Left forelimb (tissue), 1 donor: Measurements from ENCODE around the gene TLR10.
"Not testable (repeated sequence)": the region's sequence is repeated elsewhere in the genome, so short reads cannot be mapped to it uniquely, and the experiment has no call there.

Experiments
- DNase-seq: peaks from one replicate; pipeline ENCODE4 v3.0.0-alpha.2; 2018; ENCODE audit warnings: low spot score

The TLR10 gene

DNA sequence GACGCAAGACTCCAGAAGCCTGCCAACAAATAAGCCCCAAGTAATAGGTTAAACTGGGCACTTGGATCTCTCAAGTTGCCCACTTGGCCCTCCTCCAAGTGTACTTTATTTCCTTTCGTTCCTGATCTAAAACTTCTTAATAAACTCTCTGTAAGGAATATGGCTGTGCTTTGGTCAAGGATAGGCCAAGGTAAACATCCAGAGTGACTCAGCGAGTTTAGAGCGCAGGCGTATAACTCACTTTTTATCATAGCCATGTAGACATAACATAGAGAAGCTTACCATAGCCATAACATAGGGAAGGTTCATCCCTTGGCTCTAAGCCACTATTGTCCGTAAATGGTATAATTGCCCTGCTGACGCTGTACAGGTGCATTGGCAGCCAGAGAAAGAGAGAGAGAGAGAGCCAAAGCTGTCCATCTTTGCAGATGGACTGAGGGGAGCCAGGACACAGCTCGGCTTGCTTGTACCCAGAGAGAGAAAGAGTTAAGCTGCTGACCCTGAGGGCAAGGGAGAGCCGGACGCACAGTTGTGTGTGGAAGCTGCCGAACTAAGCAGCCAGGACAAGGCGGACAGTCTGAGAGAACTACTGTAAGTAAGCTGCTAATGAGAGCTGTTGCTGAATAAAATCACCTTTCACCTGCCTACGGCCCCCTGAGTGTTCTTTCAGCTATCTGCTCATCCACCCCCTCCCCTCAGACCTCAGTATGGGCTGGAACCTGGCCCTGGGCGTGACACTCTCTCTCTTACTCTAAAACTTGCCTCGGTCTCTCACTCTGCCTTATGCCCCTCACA lies 20.0 kb upstream of the TLR10 start:
- DNase-seq = no peak

DNA sequence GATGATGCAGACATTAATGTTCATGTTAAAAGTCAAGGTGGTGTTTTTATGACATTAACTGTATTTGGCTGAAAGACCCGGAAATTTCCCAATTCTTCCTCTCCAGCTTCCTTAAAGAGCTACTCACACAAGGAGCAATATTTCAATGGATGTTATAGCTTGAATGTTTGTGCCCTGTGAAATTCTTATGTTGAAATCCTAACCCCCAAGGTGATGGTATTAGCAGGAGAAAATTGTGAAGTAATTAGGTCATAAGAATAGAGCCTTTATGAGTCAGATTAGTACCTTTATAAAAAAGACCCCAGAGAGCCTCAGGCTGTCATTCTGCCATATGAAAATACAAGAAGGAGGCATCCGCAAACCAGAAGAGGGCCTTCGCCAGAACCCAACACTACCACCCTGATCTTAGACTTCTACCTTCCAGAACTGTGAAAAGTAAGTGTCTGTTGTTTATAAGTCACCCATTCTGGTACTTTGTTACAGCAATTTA lies 18.2 kb upstream of the TLR10 start:
- no peak for DNase-seq

DNA sequence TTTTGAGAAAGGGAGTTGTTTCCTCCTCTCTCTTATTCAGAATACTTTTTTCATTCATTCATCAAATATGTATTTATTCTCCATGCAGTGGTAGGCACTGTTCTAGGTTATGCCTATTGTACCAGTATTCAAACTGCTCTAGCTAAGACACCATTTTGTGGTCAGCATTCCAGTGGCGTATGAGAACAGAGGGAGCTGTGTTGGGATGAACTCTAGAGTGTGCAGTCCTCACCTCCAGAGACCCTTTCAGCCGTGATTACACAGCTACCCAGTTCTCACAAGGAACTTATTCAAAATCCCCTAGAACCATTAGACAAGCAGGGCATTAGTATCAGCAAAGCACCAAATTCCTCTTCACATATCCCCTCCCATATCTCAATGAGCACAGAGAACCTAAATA lies 17.6 kb upstream of the TLR10 start:
- DNase-seq = no peak

DNA sequence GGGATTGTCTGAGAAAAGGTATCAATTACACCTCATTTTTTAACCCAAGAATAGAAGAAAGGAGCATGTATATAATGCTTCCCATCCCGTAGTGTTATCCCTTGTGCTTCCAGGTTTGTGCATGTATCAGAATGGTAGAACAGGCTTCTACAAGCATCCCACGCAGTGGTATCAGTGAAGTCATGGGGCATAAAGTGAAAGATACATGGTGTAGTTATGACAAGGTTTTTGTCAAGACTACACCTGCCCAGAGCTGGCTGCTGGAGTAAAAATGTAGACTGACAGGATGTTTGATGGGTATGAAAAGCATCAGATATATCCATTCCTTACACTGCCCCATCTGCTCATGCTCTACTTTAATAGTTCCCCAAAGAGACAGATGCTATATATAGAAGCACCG lies 12.3 kb upstream of the TLR10 start:
- no peak for DNase-seq

DNA sequence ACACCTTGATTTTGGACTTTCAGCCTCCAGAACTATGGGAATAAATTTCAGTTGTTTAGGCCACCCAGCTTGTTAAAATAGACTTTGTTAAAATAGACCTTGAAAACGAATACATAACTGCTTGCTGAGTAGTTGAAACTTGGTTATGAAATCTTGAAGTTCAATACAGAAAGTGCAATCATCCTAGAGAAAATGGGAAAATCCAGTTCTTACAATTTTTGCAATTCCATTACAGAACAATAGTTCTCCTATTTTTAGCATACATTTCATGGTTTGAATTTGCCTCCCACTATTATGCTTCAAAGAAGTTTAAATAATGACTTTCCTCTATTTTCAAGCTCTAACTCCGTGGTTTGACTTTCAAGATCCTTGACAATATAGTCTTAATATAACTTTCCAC lies 11.3 kb upstream of the TLR10 start:
- no peak for DNase-seq

DNA sequence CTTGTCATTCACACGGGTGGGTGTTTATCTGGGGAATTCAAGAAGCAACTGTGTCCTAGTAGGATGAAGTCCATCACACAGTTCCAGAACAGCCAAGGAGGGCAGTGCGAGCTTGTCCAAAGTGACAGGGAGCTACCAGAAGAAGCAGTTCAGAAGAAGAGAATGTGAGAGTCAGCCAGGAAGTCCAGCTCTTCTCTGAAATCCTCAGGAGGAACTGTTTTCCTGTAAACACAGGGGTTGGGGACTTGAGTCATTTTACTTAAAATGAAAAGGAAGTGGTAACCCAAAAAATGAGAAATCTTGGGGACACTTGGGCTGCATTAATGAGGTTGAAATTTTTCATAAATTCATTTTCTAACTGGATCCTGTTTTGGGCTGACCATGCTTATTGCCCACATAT lies 8.2 kb upstream of the TLR10 start:
- DNase-seq = no peak

DNA sequence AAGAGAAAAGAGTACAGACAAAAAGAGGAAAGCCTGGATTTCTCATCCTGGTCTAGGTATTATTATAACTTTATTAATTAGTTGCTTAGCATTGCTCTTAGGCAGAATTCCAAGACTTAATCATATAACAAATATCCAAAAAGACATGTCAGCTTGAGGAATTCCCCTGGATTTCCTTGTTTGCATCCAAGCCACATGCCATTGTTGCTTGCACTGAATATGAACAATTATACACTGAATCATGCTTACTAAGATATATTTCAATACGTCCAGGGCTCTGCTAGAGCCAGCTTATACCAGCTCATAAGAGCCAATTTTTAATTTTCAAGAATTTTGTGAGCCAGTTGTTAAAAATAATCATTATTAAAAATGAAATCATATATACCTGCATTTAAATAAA lies 5.5 kb upstream of the TLR10 start:
- no peak for DNase-seq

DNA sequence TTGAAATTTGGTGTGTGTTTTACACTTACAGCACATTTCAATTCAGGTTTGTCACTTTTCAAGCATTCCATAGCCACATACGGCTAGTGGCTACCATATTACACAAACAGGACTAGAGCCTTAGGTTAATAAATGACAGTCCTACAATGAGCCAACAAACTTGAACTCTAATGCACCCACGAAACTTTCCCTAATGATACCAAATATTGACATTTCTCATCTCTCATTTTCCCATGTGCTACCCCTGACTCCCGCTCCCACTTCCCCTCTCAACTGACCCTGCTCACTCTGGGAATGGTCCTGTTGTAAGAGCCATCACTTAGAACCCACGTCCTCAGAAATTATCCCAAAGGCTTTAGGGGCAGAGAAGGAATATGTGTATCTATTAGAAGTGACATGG lies 4.9 kb upstream of the TLR10 start:
- no peak for DNase-seq

DNA sequence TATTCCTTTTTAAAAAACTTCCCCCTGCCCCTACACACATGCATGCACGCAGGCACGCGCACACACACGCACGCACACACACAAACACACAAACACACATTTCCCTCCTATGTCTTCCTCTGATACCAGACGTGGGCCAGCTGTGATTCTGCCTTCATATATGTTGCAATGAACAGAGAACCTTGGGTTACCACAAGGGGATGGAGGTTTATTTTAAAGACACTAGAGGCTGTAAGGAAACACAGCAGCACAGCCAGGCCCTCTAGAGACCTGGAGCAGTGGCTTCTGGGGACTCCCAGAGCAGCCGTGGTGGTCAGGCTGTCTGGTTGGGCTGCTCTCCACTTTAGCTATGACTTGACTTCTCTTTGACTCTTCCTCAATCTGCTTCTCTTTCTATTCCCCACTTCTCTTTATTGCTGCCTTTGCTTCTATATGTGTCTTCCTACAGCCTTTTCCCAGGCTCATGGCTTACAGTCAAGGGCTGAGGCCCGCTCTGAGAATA lies 3.2 kb upstream of the TLR10 start:
- no peak for DNase-seq

DNA sequence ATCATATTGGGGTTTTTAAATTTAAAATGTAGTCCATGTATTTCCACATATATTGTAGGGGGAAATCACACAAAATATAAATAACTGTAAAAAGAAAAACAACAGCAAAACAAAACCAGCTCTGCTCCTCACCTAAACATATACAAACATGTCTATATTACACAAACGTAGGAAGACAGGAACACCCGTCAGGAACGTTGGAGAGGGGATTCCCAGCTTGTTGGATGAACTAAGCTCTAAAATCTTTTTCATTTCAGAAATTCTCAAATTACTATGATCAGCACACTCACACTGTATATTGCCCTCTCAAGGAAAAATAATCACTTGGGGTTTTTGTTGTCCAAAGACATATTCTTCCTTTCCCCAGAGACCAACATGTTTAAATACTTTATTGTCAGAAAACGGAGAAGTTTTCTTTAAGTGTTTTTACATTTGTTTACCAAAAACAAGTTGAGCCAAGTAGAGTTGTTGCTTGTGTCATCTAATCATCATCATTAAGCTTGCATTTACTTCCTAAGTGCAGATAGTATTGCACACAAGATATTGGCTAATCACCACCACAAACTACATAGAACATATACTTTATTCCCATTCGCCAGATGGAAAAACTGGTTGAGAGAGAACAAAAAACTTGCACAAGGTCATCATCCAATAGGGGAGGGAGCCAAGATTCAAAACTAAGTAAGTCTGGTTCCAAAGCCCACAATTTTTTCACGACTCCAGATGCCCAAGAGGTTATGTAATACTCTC lies 2.4 kb upstream of the TLR10 start:
- DNase-seq = no peak

DNA sequence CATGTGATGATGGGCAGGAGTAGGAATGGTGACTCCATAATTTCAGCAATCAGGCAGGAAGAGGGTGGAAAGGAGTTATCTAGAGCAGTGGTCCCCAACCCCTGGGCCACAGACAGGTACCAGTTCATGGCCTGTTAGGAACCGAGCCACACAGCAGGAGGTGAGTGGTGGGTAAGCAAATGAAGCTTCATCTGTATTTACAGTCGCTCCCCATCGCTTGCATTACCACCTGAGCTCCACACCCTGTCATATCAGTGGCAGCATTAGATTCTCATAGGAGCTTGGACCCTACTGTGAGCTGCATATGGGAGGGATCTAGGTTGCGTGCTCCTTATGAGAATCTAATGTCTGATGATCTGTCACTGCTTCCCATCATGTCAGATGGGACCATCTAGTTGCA lies 1.4 kb upstream of the TLR10 start:
- no peak for DNase-seq

DNA sequence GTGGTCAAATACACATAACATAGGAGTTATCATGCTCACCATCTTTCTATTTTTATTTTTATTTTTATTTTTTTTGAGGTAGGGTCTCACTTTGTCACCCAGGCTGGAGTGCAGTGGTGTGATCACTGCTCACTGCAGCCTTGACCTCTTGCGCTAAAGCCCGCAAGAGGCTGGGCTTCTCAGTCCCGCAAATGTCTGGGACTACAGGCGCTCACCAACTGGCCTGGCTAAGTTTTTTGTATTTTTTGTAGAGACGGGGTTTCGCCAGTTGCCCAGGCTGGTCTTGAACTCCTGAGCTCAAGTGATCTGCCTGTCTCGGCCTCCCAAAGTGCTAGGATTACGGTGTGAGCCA lies 295 bp upstream of the TLR10 start:
- DNase-seq = no peak

DNA sequence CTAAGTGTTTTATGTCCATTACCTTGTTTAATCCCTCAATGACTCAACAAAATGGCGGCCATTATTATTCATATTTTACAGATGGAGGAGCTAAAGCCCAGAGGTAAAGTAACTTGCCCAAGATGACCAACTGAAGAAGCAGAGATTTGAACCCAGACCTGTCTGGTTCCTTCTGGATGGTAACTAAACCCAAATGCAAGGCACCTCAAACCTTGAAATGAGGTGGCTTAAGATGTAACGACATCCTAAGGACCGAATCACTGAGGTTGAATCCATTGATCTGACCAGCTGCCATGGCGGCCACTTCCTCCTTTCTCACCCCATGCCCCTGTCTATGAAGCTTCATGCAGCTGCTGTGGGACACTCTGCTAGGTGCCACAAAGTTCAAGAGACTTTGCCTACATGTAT lies 932 bp downstream of the TLR10 start:
- DNase-seq = no peak

DNA sequence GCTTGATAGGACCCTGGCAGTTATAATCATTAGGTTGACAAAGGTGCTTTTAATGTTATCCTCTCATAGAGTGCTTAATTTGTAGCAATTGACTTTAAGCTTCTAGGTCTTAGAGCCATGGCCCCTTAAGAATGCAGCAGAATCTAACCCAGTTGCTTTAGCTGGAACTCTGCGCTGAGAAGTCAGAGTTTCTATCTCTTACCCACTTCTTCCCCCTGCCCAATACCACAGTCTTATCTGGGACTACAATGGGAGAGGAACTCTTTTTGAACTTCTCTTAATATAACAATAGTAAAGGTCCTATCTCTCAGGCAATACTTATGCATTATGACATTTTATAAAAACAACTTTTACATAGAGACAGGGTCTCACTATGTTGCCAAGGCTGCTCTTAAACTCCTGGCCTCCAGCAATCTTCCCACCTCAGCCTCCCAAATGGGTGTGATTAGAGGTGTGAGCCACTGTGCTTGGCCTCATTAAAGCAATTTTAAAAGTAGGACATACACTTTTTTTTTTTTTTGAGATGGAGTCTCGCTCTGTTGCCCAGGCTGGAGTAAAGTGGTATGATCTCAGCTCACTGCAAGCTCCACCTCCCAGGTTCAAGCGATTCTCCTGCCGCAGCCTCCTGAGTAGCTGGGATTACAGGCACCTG lies 1.8 kb downstream of the TLR10 start:
- no peak for DNase-seq

DNA sequence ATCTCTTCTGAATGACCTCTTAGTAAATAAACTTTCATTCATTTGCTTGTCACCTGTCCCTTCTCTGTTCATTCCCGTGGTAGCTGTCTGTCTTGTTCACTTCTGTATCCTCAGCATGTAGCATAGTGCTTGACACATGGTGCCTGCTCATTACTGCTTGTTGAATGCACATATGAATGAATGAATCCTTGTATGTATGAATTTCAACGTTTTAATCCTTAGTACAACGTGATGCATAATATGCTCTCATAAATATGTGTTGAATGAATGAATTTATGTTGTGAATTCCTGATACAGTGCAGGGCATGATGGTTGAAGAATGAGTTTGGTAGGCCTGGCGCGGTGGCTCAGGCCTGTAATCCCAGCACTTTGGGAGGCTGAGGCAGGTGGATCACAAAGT lies 3.0 kb downstream of the TLR10 start:
- DNase-seq = no peak

DNA sequence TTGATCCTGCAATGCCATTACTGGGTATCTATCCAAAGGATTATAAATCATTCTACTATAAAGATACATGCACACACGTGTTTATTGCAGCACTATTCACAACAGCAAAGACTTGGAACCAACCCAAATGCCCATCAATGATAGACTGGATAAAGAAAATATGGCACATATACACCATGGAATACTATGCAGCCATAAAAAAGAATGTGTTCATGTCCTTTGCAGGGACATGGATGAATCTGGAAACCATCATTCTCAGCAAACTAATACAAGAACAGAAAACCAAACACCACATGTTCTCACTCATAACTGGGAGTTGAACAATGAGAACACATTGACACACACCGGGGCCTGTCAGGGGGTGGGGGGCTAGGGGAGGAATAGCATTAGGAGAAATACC lies 4.9 kb downstream of the TLR10 start:
- DNase-seq = not testable (repeated sequence)

DNA sequence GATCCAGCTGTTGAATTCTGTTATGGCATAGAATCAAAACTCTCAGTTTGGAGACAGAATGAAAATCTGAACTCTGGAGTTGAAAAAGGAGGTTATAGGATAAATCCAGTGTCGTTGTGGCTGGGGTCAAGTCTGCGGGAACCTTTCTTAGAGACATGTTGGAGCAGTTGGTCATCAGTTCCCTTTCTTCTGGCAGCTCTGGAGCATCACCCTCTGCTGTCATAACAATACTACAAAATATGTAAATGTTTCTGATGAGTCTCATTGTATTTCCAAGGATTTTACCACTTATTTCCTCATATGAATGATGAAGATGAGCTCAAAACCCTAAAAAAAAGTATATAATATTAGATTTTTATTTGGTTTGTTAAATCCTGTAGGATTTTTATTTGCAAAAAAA lies 7.5 kb downstream of the TLR10 start:
- DNase-seq = no peak

DNA sequence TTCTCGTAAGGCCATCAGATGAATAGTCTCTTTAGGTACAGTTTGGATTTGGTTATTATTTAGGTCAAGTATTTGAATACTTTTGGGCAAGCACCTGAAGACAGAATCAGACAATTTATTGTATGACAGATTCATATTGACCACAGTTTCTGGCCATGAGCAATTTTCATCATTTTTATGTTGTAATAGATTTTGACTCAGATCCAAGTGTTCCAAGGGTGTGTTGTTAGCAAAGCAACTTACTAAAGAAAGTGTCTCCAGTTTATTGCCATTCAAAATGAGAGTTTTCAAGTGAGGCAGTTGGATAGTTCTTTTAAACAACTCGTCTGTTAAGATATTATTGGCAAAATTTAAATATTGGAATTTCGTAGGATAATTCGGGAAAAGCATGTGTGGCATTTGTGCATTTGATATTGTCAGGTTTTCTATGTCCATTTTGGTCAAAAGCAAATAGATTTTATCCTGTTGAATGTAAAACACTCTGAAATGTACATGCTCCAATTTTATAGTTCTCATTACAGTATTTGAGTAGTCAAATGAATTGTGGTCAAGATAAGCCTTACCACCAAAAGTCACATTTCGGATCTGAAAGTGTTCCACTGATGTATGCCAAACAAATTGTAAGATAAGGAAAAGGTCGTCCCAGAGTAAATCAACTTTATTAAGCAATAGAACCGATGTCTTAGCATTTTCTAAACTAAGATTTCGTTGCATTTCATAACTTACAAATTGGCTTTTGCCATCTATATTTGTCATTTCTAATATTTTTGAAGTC lies 8.4 kb downstream of the TLR10 start:
- DNase-seq = no peak

DNA sequence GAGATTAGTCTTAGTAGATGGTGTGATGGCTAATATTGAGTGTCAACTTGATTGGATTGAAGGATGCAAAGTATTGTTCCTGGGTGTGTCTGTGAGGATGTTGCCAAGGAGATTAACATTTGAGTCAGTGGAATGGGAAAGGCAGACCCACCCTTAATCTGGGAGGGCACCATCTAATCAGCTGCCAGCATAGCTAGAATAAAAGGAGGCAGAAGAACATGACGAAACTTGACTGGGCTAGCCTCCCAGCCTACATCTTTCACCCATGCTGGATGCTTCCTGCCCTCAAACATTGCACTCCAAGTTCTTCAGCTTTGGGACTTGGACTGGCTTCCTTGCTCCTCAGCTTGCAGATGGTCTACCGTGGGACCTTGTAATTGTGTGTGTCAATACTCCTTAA lies 12.5 kb downstream of the TLR10 start:
- not testable (repeated sequence) for DNase-seq

DNA sequence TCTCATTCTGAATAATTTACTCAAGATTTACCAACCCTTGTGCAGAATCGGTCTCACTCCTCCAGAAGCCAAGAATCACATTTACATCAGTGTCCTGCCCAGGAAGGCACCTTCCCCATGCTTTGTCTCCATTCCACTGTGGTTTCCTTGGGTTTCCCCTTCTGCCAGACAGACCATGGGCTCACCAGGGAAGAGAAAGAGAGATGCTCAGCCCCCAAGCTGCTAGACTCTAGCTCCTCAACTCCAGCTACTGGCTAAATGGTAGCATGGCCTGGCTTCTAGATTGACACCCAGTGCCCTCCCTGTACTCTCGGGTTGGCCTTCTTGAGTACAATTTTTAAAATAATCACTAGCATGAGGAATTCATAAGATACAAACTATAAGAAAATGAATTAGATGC lies 12.9 kb downstream of the TLR10 start:
- no peak for DNase-seq

DNA sequence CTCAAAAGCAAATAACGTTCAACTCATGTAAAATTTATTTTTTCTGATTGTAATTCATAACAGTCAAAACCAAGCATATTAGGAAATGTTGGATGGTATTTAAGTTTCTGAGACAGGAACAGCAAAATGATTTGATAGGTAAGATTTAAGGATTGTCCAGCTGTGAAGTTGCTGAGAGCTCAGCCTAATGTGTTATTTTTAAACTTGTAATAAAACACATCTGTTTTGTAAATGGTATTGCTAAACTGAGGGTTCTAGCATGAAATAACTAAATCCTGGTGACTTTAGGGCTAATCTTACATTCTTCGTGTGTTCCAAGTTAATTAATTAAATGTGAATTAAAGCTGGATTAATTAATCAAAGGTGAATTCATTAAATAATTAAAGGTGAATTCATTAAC lies 13.3 kb downstream of the TLR10 start:
- DNase-seq = no peak

DNA sequence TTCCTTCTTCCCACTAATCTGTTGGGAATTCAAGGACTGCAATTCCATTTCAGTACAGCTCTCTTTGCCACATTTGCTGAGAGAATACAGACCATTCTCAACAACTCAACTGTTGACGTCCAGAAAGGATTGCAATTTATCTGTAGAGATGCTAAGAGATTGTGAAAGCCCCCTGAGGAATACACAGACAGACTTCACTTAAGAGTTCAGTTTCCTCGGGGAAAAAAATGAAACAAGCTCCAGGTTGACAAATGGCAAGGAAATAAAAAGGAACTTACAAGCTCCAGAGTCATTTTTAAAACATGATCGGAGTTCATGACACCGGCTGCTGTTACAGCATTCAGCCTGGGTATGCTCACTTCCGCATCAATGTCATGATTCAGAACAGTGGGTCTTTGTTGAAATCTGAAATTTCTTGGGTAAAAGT lies 13.8 kb downstream of the TLR10 start:
- no peak for DNase-seq
